Measurements from ENCODE around the gene FAM163B. TPM values are rescaled to one million over a fixed set of nuclear protein-coding genes. Genes with fewer than 3 reads are reported as not detected.

FAM163B gene
- total RNA-seq, 1 donor from 2014 or later = 0.81 TPM

GRCh38 chr9:133547116-133547515, 62.1 kb downstream of the FAM163B start:
- no peak for DNase-seq (ENCODE audit: low spot score)

- DNase-seq (ENCODE audit: low spot score) = no peak
Observed at GRCh38 chr9:133546287-133546680, 62.9 kb downstream of the FAM163B start.

GRCh38 chr9:133545494-133546286, 63.5 kb downstream of the FAM163B start:
- DNase-seq (ENCODE audit: low spot score) = no peak

- DNase-seq (ENCODE audit: low spot score) = no peak
Observed at GRCh38 chr9:133543772-133544467, 65.3 kb downstream of the FAM163B start.

- no peak for DNase-seq (ENCODE audit: low spot score)
Observed at GRCh38 chr9:133542002-133542401, 67.2 kb downstream of the FAM163B start.

GRCh38 chr9:133540698-133541025, 68.5 kb downstream of the FAM163B start:
- no peak for DNase-seq (ENCODE audit: low spot score)

GRCh38 chr9:133539991-133540697, 69.0 kb downstream of the FAM163B start:
- no peak for DNase-seq (ENCODE audit: low spot score)

GRCh38 chr9:133538851-133539833, 70.0 kb downstream of the FAM163B start:
- DNase-seq (ENCODE audit: low spot score) = no peak

GRCh38 chr9:133538176-133538575, 71.0 kb downstream of the FAM163B start:
- DNase-seq (ENCODE audit: low spot score) = no peak

GRCh38 chr9:133537257-133537656, 71.9 kb downstream of the FAM163B start:
- no peak for DNase-seq (ENCODE audit: low spot score)

GRCh38 chr9:133536536-133536935, 72.7 kb downstream of the FAM163B start:
- no peak for DNase-seq (ENCODE audit: low spot score)

GRCh38 chr9:133536080-133536479, 73.1 kb downstream of the FAM163B start:
- DNase-seq (ENCODE audit: low spot score) = no peak

- no peak for DNase-seq (ENCODE audit: low spot score)
Observed at GRCh38 chr9:133535306-133535877, 73.8 kb downstream of the FAM163B start.

GRCh38 chr9:133534346-133535291, 74.6 kb downstream of the FAM163B start, which contains the start of gene ADAMTSL2:
TSS of gene ADAMTSL2 (plus strand) at chr9:133534704. CDS start at chr9:133536713, 2,009 bp downstream.
- peak; percentile 61 for DNase-seq (ENCODE audit: low spot score)

GRCh38 chr9:133533857-133534256, 75.3 kb downstream of the FAM163B start:
- DNase-seq (ENCODE audit: low spot score) = no peak

- peak; percentile 67 for DNase-seq (ENCODE audit: low spot score)
Observed at GRCh38 chr9:133532937-133533668, 76.1 kb downstream of the FAM163B start.

GRCh38 chr9:133531293-133531692, 77.9 kb downstream of the FAM163B start:
- DNase-seq (ENCODE audit: low spot score) = no peak

- DNase-seq (ENCODE audit: low spot score) = no peak
Observed at GRCh38 chr9:133529874-133530273, 79.3 kb downstream of the FAM163B start.

GRCh38 chr9:133529457-133529856, 79.7 kb downstream of the FAM163B start:
- no peak for DNase-seq (ENCODE audit: low spot score)
